NCI-H2029 (cell line): ENCODE data around the gene CNNM2.
"Not testable (repeated sequence)": the region's sequence is repeated elsewhere in the genome, so short reads cannot be mapped to it uniquely, and the experiment has no call there.

Source experiments
- DNase-seq: peaks from one replicate; lab custom pipeline; 2025; lab: John Stamatoyannopoulos, UW

CNNM2 gene

DNA sequence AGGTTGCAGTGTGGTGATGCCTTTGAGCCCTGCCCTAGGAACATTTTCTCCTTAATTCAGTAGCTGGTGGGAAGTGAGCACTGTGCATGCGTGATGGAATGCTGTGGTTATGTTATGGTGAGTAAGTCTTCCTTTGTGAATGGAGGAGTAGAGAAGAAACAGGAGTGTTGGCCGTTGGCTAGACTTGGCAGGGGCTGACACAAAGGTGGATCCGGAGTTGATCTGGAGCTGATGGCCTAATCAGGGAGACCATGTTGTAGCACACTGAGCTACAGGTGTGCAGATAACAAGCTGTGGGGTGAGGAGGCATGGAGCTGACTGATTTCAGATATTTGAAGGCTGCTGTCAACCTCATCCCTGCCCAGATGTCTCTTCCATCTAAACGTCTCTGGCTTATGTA, 122.3 kb downstream of the CNNM2 start:
- DNase-seq = no peak

DNA sequence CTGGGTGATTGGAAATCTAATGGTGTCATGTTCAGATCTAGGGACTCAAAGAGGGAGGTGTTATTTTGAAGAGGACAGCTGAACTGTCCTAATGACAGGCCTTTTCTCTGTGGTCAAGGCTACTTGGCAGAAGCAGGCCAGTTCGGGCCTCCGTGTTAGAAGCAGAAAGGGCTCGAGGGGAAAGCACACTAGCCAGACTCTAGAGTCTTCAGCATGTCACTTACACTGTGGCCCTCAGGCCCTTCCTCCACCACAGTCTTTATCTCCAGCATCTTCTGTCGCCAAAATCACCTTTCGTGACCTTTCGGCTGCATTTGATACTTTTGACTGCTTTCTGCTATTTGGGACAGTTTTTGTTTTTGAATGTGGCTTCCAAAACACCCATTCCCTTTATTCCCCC, 123.3 kb downstream of the CNNM2 start:
- no peak for DNase-seq

DNA sequence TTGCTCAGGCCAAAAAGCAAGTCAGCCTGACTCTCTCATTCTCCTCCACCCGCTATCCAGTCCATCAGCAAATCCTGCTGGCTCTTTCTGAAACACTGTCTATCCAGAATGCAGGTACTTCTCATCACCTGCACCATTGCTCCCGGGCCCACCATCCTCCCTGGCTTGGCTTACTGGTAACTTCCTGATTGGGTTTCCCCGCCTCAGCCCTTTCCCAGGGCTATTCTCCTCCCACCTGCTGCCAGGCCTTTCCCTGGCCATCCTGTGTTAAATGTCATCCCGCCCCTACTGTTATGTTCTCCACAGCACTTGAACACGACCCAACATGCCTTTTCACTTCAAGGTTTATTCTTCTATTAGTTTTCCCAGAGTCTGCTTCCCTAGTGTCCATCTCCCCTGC, 124.0 kb downstream of the CNNM2 start:
- DNase-seq = peak; percentile 14

DNA sequence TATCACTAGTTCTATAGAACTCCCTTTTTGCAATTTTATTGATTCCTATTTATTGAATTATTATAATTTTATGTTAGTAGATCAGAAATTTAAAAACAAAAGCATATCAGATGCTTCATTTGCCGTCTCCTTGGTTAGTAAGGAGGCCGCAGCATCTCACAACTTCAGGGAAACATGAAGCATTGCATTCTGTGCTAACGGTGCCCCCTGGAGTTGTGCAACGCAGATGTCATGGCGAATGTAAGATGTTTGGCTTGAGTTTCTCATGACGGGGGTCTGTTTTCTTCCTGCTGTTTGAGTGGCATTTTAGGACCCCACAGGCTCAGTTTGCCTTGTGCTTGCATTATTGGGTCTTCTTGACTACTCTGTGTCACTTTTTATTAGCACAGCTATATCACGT, 124.8 kb downstream of the CNNM2 start:
- no peak for DNase-seq

DNA sequence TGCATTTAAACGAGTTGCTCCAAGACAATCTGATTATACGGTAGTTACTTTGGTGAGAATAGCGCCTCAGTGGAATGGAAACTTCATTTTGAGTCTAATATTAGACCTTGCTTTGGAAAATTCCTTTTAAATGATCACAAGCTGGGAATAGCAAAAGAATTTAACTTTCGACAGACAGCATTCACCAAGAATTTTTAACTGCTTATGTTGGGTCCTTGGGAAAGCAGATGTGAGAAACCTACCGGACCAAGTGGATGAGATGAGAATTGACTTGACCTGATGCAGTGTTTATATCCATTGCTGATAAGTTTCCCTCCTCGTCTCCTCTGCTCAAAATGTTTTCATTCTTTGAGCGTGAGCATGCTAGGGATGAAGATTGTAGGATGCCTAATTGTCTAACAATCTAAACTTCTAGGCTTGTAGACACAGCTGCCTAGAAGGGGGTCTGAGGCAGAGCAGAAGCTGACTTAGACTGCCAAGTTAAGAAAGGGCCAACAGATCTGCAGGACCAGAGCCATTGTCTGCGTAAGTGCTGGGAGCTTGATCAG, 126.9 kb downstream of the CNNM2 start:
- no peak for DNase-seq

DNA sequence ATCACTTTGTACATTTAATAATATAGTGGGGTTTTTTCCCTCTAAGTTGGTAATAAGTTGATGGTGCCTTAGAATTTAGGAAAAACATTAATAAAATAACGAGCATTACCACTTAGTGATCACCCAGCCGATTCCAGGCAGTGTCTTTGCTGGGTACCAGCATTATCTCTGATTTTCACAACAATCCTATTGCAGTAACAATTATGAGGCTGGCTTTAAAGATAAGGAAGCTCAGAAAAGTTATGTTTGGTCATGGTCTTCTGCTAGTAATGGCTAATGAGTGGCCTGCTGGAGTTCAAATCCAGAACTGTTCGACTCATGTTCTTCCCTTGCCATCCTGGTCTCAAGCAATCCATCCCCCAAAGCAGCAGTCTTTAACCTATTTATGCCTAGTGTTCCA, 127.9 kb downstream of the CNNM2 start:
- DNase-seq = no peak

DNA sequence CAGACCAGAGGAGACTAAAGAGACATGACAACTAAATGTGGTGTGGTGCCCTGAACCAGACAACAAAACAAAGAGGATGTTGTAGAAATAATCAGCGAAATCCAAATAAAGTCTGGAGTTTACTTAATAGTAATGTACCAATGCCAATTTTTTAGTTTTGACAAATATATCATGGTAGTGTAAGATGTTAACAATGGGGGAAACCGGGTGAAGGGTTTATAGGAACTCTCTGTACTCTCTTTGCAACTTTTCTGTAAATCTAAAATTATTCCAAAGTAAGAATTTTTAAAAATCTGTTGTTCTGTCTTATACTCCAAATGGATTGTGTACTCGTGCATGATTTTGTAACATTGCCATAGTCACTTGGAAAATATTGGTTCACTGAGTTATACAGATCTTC, 129.3 kb downstream of the CNNM2 start:
- DNase-seq = no peak

DNA sequence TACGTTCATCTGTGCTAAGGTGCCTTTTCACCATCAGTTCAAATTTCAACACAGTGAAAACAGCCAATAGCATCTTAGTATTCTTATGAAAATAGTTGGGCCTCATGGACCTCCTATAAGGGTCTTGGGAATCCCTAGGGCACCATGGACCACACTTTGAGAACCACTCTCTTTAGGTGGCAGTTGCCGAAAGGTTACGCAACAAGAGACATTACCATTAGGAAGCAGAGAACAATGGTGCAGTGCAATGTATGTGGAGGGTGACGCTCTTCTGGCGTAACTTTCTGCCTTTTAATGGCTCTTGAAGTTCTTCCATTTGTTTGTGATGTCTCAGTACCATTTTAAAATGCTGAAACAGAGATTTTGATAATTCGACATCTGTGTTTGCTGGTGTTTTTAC, 131.1 kb downstream of the CNNM2 start:
- DNase-seq = no peak

DNA sequence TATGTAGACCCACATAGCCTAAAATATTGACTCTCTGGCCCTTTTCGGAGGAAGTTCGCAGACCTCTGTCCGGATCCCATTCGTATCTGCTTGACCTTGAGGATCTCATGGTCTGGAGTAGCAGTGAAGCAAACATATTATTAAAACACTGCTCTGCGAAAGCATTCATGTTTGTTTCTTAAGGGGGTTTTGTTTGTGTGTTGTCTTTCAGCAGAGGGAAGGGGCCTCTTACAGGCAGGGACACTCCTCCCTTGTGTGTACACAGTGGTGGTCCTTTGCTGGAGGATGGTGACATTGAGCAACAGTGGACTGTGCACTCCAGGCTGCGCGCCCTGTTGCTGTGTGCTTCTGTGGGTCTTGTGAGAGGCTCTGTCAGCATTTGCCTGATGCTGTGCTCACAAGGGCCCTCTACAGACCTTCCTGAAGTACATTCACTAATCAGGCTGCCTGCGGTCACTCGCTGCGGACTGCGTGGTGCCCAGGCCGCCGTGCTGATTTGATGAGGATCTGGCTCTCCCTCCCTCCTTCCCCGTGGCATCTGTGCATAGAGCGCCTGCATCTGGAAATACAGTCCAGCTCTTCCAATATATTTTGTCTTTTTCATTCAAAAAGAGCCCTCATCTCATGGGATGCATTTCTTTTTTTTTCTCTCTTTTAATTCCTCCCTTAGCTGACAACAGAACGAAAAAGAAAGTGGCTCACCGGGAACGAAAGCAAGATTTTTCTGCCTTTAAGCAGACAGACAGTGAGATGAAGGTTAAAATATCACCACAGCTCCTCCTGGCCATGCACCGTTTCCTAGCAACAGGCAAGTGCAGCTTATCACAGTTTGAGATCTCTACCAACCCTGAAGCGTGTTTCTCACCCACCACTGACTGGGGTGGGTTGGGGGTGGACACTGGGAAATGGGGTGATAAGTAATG, 135.8 kb downstream of the CNNM2 start:
- no peak for DNase-seq

DNA sequence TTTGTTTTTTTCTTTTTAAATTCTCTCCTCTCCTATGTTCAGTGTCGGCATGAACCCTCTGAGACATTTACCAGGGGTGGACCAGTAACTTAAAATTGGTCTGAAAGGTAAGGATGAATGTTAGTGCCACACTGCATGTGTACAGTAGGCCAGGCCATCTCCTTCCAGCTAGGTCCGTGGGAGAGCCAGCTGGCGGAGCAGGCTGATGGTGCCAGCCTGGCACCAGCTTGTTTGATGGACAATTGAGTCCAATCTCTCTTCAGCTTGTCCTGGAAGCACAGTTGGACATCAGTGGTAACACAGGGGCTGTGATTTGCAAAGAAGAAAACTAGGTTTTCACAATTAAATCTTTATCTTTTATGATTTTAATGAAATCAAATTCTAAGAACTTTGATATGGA, 136.5 kb downstream of the CNNM2 start:
- DNase-seq = no peak

DNA sequence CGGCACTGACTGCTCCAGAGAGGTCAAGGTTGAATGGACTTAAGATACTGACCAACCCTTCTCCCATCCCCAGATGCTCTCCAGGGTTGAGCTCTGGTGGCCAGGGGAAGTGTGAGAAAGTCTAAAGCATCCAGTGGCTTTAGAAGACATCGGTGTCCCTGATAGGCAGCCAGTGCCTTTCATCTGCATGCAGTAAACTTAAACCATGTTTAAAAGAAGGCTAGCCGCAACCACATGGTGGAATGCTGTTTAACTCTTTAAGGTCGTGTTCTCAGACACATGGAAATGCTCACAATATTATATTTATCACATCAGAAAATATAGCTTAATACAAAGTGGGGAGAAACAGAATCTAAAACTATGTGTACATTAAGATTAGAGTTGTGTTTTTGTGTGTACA, 137.0 kb downstream of the CNNM2 start:
- DNase-seq = no peak

DNA sequence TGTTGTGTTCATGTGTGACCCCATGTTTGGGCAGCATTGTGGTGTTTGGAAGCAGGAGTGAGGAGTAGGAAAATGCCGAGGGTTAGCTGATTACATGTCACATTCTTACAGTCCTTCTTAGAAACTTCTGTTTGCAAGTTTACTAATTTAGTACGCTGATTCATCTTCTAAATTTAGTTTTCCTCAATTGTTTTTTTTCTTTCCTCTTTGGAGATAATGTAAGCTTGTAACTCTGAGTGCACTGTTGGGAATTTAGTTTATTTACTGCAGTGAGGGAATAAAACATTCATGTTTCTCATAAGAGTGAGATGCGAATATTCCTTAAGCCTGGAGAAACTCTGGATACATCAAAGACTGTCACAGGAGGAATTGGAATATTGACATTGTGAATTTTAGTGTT, 139.9 kb downstream of the CNNM2 start:
- DNase-seq = no peak

DNA sequence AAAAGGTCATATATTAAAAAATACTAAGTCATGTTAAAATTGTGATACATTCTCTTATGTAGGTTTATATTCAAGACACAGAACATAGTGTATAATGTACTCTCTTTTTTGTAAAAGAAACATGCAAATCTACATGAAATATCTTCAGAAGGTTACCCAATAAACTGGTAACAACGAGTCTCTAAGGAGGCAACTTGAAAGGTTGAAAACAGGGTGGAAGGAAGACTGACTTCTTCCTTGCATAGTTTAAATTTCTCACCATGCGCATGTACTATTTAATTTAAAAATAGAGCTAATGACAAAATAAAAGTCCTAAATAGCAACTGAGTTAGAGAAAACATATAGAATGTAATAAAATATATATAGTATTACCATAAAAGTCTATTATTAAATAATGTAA, 142.5 kb downstream of the CNNM2 start:
- no peak for DNase-seq

DNA sequence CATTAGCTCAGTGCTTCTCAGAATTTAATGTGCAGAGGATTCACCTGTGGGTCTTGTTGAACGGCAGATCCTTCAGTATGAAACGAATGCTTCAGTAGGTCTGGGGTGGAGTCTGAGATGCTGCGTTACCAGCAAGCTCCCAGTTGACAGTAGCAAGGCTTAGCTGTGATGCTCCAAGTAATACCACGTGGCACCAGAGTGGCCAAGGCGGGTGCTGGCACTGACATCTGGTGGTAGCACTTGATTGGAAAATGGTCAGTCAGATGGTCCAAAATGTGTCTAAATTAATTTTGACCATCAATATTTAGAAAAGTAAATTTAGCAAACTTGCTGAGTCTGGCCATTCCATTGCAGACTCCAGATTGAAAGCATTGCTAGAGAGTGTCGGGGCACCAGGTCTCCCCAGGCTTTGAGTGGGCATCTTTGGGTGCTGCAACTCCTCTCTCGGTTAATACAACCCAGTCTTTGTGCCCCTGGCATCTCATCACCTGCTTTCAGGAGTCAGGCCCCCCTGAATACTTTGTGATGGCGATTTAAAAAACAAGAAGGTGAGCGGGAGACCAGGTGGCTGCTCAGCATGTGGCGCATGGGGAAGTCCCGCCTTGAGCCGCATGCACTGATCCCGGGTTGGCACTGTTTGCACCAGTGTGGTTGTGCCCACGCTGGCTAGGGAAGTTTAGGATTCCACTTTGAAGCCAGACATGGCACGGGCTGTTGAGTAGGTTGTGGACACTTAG, 144.9 kb downstream of the CNNM2 start:
- no peak for DNase-seq

DNA sequence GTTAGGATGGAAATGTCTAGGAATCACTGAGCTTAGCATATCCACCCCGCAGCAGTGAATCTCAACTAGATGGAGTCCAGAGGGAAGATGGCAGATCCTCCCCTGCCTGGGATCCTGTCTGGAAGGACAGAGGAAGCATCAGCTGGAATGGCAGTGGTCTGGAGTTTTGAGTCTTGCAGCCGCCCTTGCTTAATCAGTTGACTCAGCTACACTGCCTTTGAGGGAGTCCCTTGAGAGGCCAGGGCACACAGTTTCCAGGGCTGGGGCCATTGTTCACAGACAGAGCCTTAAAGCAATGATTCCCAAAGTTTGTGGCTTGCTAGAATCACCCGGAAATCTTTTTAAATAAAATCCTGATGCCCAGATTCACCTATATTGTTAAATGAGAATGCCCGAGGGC, 146.9 kb downstream of the CNNM2 start:
- no peak for DNase-seq

DNA sequence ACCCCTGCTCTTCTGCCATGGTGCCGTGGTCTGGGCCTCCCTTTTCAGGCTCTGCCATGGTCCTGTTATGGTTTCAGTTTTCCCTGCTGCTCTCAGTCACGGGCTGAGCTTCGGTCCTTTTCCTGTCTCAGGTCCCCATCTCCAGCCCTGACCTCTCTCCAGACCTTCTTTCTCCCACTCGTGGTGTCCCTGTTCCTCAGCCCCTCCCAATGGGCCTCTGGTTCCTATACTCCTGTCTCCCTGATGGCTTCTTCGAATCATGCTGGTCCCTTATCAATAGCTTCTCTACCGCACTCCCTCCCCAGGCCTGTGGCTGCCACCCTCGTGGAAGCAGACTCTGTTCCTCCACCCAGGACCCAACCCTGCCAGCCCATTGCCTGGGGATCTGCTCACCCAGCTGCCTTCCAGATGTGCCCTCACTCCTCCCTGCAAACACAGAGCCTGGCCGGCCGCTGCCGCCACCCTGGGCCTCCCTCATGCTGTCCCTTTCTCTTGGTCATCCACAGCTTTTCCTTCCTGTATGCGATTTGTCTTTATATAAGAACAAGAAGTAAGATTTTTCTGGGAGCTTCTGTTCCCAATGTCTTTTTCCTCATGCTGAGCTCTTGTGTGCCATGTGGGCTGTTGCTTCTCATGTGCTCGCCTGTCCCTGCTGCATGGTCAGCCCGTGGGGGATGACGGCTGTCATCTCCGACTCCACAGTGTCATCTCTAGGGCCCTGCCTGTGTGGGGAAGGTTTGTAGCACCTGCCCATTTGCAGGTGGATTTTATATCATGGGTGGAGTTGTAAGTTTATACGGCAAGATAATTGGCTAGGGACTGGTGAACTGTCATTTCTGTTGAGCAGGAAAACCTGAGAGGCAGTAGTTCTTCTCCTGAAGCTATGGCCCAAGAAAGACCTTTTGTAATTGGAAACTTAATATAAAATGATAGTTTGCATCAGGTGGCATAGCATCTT, 148.3 kb downstream of the CNNM2 start:
- DNase-seq = no peak

DNA sequence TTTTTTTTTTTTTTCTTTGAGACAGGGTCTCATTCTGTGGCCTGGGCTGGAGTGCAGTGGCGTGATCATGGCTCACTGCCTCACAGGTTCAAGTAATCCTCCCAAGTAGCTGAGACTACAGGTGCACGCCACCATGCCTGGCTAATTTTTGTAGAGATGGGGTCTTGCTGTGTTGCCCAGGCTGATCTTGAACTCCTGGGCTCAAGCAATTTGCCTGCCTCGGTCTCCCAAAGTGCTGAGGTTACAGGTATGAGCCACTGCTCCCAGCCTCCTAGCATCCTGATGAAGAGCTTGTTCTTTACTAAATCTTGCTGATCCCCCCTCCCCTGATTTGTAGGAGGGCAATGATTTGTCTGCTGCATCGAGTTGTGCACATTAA, 149.0 kb downstream of the CNNM2 start:
- not testable (repeated sequence) for DNase-seq

DNA sequence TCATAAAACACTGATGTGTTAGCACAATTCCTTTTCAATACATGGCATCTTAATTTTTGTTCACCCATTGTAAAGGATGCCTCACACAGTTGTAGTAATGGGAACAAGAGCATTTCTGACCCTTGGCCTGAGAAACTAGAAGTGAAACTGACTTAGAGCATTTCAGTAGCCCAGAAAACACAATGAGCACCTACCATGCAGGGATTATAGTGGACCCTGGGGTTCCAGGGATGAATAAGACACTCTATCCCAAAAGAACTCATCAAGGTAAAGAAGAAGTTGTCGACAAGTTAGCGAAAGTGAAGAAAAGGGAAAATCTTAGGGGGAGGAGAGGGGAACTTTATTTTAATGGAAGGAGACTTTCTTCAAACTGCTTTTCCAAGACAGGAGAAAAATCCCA, 149.4 kb downstream of the CNNM2 start:
- DNase-seq = no peak

DNA sequence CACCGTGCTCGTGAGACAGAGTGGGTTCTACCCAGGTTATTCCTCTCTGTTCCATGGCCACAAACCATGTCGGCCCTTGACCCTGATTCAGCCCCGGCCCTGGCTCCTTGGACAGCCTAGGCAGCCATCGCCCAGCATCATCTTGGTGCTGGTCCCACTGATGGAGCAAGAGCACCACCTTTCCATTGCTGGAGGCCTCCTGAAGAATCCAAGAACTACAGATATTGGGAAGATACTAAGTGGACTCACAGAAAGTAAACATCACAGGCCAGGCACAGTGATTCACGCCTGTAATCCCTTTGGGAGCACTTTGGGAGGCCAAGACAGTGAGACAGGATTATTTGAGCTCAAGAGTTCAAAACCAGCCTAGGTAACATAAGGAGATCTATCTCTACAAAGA, 149.9 kb downstream of the CNNM2 start:
- DNase-seq = no peak

DNA sequence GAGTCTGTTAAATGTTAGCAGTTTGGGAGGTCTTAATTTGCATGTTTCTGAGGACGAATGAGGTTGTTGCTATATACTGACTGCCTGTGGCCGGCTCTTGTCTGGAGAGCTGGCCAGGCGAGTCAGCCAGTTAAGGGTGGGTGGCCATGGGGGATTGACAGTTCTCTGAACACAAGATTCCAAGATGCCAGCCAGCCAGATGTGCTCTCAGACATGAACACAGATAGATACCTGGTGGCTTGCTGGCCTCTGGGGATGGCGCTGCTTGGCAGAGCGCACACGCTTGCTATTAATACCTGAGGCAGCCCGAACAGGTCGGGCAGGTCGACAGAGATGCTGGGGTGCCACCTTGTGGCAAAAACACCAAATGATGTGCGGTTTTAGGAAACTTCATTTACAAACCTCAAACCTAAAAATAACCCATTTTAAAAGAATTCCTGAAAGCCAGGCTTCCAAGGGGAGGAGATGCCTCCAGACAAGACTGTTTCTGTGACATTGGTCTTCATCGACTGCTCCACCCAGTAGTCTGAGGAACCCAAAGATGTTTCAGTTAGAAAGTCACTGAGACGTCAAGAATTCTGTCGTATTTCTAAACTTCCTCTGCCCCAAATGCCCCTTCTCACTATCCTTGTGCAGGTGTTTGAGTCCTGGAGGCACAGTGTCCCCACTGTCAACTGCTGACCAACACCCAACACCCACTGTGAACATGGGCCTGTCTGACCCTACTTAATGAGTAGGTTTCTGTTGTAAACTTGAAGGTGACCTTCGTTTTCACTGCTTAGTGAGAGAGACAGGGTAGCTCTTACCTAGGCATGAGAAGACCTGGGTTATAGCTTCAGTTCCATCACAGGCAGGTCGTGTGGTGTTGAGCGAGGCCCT, 151.6 kb downstream of the CNNM2 start:
- peak; percentile 32 for DNase-seq

DNA sequence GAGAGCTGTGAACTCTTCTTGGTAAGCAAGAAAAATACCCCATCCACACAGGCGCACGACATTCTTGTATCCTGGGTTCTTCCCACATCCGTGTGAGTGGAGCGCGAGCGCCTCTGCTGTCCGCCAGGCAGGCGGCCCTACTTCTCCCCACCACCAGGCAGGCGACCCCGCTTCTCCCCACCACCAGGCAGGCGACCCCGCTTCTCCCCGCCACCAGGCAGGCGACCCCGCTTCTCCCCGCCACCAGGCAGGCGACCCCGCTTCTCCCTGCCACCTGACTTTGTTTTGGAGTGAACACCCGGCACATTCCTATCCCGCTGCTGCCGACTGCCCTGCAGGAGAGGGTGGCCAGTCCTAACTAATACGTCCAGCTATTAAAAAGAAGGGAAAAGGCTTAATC, 154.2 kb downstream of the CNNM2 start:
- no peak for DNase-seq
